ENCODE results near the gene DOCK4. TPM values are rescaled to one million over a fixed set of nuclear protein-coding genes. Genes with fewer than 3 reads are reported as not detected.

The DOCK4 gene
- total RNA-seq, 1 donor from 2014 or later: 100 TPM

GRCh38 chr7:111873963-111874690 is 332.1 kb downstream of the DOCK4 start:
- ATAC-seq (peak; percentile 60), DNase-seq (no peak)
- TF ChIP-seq, protein P1, sequence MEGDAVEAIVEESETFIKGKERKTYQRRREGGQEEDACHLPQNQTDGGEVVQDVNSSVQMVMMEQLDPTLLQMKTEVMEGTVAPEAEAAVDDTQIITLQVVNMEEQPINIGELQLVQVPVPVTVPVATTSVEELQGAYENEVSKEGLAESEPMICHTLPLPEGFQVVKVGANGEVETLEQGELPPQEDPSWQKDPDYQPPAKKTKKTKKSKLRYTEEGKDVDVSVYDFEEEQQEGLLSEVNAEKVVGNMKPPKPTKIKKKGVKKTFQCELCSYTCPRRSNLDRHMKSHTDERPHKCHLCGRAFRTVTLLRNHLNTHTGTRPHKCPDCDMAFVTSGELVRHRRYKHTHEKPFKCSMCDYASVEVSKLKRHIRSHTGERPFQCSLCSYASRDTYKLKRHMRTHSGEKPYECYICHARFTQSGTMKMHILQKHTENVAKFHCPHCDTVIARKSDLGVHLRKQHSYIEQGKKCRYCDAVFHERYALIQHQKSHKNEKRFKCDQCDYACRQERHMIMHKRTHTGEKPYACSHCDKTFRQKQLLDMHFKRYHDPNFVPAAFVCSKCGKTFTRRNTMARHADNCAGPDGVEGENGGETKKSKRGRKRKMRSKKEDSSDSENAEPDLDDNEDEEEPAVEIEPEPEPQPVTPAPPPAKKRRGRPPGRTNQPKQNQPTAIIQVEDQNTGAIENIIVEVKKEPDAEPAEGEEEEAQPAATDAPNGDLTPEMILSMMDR (IDR thresholded peaks at IDR 0.05): no peak
- peak overlapping the region; percentile 44 for H3K27ac ChIP-seq
- no peak overlapping the region for H3K4me3 ChIP-seq
- peaks cover 33% of the 10 kb centered on the region for H3K36me3 ChIP-seq
- intact Hi-C loops (cut with DNase I): no loop called here
- no peaks in the 10 kb centered on the region for H3K27me3 ChIP-seq
- peaks cover 18% of the 10 kb centered on the region for H3K4me1 ChIP-seq
- H3K9me3 ChIP-seq: no peaks in the 10 kb centered on the region

GRCh38 chr7:111873326-111873646 is 332.9 kb downstream of the DOCK4 start:
- Histone ChIP-seq H3K27ac (peak overlapping the region; percentile 44), H3K36me3 (peaks cover 41% of the 10 kb centered on the region), H3K4me3 (no peak overlapping the region), H3K9me3 (no peaks in the 10 kb centered on the region), H3K27me3 (no peaks in the 10 kb centered on the region), H3K4me1 (peaks cover 18% of the 10 kb centered on the region)
- TF ChIP-seq, protein P1 (IDR thresholded peaks at IDR 0.05): no peak
- intact Hi-C loops (cut with DNase I): no loop called here
- ATAC-seq (no peak), DNase-seq (no peak)

- Histone ChIP-seq H3K9me3 (no peaks in the 10 kb centered on the region), H3K27ac (peak overlapping the region; percentile 44), H3K36me3 (peaks cover 41% of the 10 kb centered on the region), H3K27me3 (no peaks in the 10 kb centered on the region), H3K4me3 (no peak overlapping the region), H3K4me1 (peaks cover 18% of the 10 kb centered on the region)
- intact Hi-C loops (cut with DNase I): no loop called here
- TF ChIP-seq, protein P1 (IDR thresholded peaks at IDR 0.05): no peak
- ATAC-seq (no peak), DNase-seq (no peak)
Observed at GRCh38 chr7:111872450-111873325, 333.5 kb downstream of the DOCK4 start.

GRCh38 chr7:111871283-111871682 is 334.9 kb downstream of the DOCK4 start:
- intact Hi-C loops (cut with DNase I): no loop called here
- TF ChIP-seq, protein P1 (IDR thresholded peaks at IDR 0.05): no peak
- no peak for ATAC-seq
- no peak for DNase-seq
- no peaks in the 10 kb centered on the region for H3K27me3 ChIP-seq
- H3K4me3 ChIP-seq: no peak overlapping the region
- no peak overlapping the region for H3K27ac ChIP-seq
- peaks cover 18% of the 10 kb centered on the region for H3K4me1 ChIP-seq
- no peaks in the 10 kb centered on the region for H3K9me3 ChIP-seq
- H3K36me3 ChIP-seq: peaks cover 46% of the 10 kb centered on the region

- no peak for ATAC-seq
- no peaks in the 10 kb centered on the region for H3K27me3 ChIP-seq
- DNase-seq: no peak
- intact Hi-C loops (cut with DNase I): no loop called here
- no peak overlapping the region for H3K4me3 ChIP-seq
- H3K36me3 ChIP-seq: peaks cover 60% of the 10 kb centered on the region
- H3K9me3 ChIP-seq: no peaks in the 10 kb centered on the region
- H3K4me1 ChIP-seq: peaks cover 12% of the 10 kb centered on the region
- H3K27ac ChIP-seq: no peak overlapping the region
- TF ChIP-seq, protein P1 (IDR thresholded peaks at IDR 0.05): no peak
Observed at GRCh38 chr7:111869280-111869679, 336.9 kb downstream of the DOCK4 start.

Data from upper lobe of right lung (tissue), 1 donor.